ENCODE results near the gene PET100. TPM values are rescaled to one million over a fixed set of nuclear protein-coding genes. Genes with fewer than 3 reads are reported as not detected.

The PET100 gene
- total RNA-seq, 1 experiment from 2014 or later, result 31.8 TPM

DNA sequence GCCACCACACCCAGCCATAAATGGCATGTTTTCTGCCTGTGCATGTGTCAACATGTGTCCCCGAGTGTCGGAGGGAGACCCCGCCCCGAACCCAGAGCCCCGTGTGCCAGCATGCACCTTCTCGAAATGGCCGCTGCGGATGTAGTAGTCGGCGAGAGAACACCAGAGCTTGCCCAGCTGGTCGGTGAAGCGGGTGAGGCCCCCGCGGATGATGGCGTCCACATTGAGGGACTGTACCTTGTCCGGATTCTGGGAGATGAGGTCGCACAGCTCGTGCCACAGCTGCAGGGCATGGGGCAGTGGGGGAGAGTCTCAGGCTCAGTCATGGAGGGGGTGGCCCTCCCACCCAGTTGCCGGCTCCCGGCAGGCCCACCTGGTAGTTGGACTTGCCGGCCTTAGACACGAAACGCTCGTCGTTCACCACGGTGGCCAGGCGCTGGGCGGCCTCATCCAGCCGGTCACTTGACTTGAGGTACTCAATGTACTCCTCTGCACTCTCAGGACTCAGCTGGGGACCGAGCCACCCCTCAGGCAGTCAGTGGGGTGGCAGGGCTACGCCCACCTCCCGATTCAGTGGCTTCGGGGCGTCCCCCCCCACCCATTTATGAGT, 3.7 kb upstream of the PET100 start:
- in situ Hi-C loops (cut with HindIII; ENCODE audit: low pct_unique_long_range_greater_than_20kb, low sequenced_read_pairs), result no loop called here
- DNase-seq (ENCODE audit: low read depth, low spot score), result no peak

DNA sequence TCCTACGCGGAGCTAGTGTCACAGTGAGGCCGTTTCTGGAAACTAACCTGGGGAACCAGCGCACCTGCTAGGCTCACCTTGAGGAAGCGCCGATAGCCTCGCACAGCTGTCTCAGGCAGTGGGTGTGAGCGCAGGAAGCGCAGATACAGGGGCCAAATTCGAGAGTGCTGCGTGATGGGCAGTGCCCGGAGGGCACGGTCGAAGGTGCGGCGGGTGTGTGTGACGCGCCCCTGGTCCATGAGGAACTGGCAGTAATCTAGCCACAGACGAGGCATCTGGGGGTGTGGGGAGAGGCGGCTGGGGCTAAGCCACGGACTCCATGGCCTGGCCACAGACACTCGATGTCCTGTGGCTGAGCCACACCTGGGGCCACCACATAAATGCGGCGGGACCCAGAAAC, 2.4 kb upstream of the PET100 start:
- in situ Hi-C loops (cut with HindIII; ENCODE audit: low pct_unique_long_range_greater_than_20kb, low sequenced_read_pairs), result no loop called here
- DNase-seq (ENCODE audit: low read depth, low spot score), result no peak

DNA sequence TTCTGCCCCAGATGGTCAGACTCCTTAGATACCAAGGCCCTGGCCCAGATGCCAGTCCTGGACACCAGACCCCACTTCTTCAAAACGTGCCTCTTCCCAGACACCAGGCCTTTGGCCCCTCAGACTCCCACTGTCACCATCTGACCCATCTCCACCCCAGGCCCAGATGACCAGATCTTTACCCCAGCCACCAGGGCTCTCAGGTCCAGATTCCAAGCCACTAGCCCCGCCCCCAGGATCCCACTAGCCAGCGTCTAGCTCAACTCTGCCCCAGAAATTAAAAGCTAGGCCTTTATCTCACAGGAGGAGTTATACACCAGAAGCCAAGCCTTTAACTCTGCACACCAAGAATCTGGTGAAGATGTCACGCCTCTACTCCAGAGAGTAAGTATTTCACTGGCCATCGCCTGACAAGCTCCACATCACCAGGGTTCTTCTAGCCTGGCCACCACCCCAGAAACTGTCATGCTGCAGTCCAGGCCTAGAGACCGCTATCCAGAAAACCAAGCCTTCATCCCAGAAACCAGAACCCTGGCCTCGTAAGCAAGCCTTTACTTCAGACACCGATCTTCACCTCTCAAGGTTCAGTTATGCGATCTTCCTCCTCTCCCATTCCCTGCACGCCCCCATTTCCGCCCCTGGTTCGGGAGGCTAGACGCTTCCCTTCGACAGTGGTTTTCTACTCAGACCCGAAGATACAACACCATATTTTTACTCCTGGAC, 843 bp upstream of the PET100 start:
- no peak for DNase-seq (ENCODE audit: low read depth, low spot score)
- in situ Hi-C loops (cut with HindIII; ENCODE audit: low pct_unique_long_range_greater_than_20kb, low sequenced_read_pairs), result no loop called here

DNA sequence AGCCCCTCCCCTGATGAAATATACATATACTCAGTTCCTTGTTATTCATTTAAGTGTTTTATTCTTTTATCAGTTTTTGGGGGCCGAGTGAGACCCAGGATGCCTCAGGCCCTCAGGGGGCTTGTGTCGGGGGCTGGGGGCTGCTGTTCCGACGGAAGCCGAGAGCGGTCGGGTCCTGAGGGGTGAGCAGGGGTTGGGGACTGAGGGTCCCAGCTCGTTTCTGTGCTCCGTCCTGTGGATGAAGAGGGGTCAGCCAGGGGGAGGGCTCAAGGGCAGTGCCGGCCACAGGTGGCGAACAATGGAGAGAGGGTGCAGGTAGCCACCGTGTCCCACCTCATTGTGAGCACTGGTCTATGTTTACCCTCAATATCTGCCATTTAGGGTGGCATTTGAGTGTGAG, 2.0 kb downstream of the PET100 start:
- in situ Hi-C loops (cut with HindIII; ENCODE audit: low pct_unique_long_range_greater_than_20kb, low sequenced_read_pairs), result no loop called here
- no peak for DNase-seq (ENCODE audit: low read depth, low spot score)

DNA sequence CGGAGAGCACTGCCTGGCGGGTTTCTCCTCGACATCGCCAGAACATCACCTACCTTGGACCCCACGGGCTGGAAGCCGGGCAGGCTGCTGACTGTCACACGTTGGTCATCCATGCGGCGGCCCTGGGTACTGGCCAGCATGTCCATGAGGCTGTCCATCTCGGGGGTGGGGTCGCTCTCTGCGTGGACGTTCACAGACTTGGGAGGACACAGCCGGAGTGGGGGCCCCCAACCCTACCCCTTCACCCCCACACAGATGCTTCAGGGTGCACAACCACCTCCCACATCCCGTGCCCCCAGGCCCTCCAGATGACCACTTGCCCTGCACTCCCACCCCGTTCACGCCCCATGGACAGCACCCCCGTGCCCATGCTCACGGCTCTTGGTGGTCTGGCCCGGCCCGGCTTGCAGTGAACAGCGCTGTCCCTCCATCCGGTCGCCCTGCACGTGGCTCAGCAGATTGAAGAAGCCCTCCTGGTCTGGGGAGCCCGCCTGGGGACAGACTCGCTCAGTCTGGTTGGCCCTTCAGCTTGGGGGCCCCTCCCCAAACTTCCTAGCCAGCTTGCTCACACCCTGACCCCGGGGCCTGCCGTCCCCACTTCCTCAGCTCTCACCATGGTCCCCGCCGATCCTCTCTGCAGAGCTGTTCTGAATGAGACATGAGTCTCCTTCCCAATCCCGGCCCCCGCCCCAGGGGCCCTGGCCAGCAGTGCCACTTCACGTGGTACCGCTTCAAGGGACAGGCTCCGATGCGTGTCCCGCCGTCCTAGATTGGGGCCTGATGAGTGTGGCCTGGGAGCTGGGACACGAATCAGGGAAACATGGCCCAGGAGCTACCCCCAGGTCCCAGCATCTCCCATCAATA, 3.0 kb downstream of the PET100 start:
- in situ Hi-C loops (cut with HindIII; ENCODE audit: low pct_unique_long_range_greater_than_20kb, low sequenced_read_pairs), result no loop called here
- no peak for DNase-seq (ENCODE audit: low read depth, low spot score)

DNA sequence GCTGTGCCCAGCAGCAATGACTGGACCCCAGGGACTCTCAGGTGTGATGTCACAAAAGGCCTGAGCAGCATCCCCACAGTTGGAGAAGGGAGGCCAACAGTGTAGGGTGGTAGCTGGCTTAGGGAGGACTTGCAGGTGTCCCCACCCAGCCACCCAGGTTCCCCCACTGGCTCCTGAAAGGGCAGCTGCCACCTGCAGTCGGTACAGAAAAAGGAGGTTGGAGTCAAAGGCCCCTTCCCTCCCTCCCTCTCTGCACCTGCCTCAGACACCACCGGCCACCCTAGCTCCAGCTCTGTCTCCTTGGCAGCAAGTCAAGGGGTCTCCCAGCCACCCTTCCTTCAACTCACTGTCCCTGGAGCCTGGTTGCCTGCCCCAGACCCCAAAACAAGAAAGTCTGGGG, 4.1 kb downstream of the PET100 start, which contains the start of gene PCP2:
PCP2 (minus strand) TSS at position 22 of the 400 bp plus-strand sequence. CDS start 262 bp downstream, outside the sequence.
- in situ Hi-C loops (cut with HindIII; ENCODE audit: low pct_unique_long_range_greater_than_20kb, low sequenced_read_pairs), result no loop called here
- no peak for DNase-seq (ENCODE audit: low read depth, low spot score)

DNA sequence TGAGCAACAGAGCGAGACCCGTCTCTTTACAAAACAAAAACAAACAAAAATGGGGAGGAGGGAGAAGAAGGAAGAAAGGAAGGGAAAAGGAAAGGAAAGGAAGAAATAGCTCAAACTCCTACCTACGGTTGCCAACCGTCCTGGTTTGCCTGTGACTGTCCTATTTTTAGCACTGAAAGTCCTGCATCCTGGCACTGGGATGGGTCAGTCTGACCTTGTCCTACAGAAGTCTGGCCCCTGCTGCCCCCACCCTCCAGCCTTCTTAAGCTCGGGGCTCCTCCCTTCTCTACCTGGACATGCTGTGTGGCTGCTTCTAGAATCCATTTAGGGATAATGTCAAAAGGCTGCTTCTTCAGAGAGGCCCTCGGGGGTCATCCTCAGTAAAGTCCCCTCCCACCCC, 6.1 kb downstream of the PET100 start:
- in situ Hi-C loops (cut with HindIII; ENCODE audit: low pct_unique_long_range_greater_than_20kb, low sequenced_read_pairs), result no loop called here
- no peak for DNase-seq (ENCODE audit: low read depth, low spot score)

DNA sequence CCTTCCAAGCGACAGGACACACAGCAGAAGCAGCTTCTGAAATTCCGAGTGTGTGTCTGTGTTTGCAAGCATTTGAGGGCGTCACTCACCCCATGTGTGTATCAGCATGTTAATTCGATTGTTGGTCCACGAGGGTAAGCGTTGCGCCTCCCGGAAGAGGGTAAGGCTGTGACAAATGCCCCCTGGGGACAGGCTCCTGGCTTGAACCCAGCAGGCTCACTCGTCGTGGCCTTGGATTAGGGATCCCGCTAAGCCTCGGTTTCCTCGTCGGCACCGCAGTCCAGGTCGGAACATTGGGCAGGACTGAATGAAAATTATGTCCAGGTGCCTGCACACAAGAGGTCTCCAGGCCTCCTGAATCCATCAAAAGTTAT, 6.7 kb downstream of the PET100 start:
- in situ Hi-C loops (cut with HindIII; ENCODE audit: low pct_unique_long_range_greater_than_20kb, low sequenced_read_pairs), result no loop called here
- no peak for DNase-seq (ENCODE audit: low read depth, low spot score)

DNA sequence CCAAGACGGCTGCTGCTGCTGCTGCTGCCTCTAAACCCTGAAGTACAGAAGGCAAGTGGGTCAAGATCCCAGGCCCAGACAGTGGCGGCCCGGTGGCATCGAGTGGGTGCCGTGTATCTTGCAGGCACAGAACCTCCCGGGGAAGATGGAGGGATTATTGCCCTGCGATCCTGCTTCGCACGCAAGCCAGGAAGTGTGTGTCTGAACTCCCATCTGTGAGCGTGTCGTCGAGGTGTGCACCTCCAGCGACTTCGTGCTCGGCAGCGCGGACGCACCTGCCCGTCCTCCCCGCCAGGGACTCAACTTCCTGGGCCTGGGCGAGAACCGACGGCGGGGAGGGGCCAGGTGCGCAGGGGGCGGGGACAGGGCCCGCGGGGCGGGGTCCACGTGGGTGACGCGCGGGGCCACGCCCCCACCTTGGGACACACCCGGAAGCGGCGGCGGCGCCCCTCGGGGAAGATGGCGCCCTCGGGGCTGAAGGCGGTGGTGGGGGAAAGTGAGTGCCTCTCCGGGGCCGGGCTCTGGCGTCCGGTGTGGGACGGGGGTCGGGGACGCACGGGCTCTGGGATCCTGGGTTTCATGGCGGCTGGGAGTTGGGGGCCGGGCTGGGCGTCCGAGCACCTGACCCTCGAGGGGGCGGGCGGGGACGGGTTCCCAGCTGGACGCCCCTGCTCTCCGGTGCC, 7.2 kb downstream of the PET100 start, which contains the start of gene STXBP2:
STXBP2 (plus strand) TSS at position 420 of the 683 bp plus-strand sequence; CDS start at position 460, 40 bp downstream.
- no peak for DNase-seq (ENCODE audit: low read depth, low spot score)
- in situ Hi-C loops (cut with HindIII; ENCODE audit: low pct_unique_long_range_greater_than_20kb, low sequenced_read_pairs), result no loop called here

DNA sequence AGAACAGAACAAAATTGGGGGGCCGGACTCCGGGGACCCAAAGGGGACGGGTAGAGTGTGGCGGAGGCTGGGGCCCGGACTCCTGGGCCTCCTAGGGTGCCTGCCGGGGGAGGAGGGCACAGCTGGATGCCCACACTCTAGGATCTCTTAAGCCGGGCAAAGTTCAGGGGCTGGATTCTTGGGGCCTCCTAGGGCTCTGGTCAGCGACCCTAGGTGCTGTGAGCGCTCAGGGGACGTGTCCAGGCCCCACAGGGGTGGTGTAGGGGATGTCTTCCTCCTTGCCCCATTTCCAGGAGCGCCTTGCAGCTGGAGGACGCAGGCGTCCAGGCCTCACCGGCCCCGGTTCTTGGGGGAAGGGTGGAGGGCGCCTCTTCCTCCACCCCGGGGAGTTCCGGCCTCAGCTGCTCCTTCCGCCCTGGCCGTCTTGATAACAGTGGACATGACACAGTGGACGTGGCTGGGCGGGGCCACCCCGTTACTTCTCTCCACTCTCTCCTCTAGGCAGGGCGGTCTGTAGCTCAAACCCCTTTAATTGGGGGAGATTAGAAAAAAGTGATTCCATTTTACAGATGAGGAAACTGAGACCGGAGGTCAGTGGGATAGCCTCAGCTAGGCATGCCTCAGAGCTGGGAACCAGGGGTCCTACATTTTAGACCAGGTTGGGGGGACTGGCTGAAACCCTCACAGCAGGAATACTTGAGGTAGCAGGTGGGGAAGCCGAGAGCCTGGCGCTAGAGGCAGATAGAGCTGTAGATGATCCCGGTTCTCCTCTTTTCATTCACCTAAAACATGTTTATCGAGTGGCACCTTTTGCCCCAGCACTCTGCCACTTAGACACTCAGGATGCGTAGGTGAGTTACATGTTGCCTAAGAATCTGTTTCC, 8.0 kb downstream of the PET100 start:
- no peak for DNase-seq (ENCODE audit: low read depth, low spot score)
- in situ Hi-C loops (cut with HindIII; ENCODE audit: low pct_unique_long_range_greater_than_20kb, low sequenced_read_pairs), result no loop called here

DNA sequence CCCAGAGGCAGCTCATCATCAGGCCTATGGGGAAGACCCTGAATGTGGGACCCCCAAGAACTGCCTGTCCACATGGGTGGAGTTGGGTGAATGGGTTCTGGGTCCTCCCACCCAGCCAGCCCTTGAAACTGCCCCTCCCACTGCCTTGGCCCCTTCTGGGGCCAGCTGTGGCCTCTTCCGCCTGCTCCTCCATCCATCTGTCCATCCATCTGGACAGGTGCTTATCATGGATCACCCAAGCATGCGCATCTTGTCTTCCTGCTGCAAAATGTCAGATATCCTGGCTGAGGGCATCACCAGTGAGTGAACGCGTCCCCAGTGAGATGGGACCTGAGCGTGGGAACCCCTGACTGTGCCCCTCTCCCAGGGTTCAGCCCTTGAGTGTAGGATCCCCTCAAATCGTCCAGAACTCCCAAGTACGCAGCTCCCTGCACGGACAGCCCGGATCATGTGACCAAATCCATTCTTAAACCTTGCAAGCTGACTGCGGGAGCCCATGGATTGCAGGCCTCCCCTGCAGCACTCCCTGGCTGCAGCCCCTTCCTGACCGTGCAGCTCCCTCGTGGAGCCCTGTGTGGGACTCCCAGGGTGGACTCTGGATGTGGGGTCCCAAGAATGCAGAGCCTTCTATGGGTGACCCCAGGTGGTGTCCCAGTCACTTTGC, 9.3 kb downstream of the PET100 start:
- no peak for DNase-seq (ENCODE audit: low read depth, low spot score)
- in situ Hi-C loops (cut with HindIII; ENCODE audit: low pct_unique_long_range_greater_than_20kb, low sequenced_read_pairs), result no loop called here

DNA sequence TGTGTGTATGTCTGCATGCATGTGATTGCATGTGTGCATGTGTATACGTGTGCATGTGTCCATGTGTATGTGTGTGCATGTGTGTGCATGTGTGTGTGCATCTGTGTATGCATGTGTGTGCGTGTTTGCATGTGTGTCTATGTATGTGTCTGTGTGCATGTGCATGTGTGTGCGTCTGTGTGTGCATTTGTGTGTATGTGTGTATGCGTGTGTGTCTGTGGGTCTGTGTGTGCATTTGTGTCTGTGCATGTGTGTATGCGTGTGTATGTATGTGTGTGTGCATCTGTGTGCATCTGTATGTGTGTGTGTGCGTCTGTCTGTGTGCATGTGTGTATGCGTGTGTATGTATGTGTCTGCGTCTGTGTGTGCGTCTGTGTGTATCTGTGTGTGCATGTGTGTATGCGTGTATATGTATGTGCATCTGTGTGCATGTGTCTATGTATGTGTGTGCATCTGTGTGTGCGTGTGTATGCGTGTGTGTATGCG, 10.3 kb downstream of the PET100 start:
- DNase-seq (ENCODE audit: low read depth, low spot score), result no peak
- in situ Hi-C loops (cut with HindIII; ENCODE audit: low pct_unique_long_range_greater_than_20kb, low sequenced_read_pairs), result no loop called here

DNA sequence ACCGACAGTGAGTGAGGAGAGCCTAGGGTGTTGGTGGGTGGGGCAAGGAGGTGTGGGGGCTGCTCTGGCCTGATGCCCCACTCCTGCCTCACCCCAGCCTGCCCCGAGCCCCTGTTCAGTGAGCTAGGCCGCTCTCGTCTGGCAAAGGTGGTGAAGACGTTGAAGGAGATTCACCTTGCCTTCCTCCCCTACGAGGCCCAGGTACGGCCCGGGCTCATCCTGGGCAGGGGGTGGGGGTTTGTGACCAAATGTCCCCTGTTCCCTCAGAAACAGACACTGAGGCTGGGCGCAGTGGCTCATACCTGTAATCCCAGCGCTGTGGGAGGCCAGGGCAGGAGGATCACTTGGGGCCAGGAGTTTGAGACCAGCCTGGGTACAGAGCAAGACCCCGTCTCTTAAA, 11.2 kb downstream of the PET100 start:
- in situ Hi-C loops (cut with HindIII; ENCODE audit: low pct_unique_long_range_greater_than_20kb, low sequenced_read_pairs), result no loop called here
- DNase-seq (ENCODE audit: low read depth, low spot score), result no peak

DNA sequence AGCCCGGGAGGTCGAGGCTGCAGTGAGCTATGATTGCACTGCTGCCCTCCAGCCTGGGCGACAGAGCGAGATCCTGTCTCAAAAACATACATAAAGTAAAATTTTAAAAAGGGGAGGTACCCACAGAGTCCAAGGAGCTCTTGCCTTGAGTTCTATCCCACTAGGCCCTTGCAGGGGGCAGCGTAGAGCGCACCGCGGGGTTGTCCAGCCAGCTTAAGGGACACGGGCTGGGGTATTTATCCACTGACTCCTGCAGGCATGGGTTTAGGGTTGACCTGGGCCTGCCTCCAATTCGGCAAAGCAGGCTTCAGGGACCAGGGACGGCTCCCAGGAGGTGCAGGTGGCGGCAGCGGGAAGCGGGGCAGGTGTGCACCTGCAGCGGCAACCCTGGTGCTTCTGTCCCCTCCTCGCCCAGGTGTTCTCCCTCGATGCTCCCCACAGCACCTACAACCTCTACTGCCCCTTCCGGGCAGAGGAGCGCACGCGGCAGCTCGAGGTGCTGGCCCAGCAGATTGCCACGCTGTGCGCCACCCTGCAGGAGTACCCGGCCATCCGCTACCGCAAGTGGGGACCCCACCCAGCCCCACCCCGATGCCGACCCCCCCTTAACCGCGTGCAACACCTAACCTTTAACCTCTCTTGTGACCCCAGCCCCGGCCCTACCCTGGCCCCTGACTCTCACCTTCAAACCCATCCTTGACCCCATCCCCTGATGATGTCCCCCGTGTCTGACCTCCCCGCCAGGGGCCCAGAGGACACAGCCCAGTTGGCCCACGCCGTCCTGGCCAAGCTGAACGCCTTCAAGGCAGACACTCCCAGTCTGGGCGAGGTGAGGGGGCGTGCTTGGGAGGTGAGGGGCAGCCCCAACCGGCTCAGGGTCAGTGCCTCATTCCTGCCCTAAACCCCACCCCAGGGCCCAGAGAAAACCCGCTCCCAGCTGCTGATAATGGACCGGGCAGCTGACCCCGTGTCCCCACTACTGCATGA, 12.0 kb downstream of the PET100 start:
- in situ Hi-C loops (cut with HindIII; ENCODE audit: low pct_unique_long_range_greater_than_20kb, low sequenced_read_pairs), result no loop called here
- no peak for DNase-seq (ENCODE audit: low read depth, low spot score)

DNA sequence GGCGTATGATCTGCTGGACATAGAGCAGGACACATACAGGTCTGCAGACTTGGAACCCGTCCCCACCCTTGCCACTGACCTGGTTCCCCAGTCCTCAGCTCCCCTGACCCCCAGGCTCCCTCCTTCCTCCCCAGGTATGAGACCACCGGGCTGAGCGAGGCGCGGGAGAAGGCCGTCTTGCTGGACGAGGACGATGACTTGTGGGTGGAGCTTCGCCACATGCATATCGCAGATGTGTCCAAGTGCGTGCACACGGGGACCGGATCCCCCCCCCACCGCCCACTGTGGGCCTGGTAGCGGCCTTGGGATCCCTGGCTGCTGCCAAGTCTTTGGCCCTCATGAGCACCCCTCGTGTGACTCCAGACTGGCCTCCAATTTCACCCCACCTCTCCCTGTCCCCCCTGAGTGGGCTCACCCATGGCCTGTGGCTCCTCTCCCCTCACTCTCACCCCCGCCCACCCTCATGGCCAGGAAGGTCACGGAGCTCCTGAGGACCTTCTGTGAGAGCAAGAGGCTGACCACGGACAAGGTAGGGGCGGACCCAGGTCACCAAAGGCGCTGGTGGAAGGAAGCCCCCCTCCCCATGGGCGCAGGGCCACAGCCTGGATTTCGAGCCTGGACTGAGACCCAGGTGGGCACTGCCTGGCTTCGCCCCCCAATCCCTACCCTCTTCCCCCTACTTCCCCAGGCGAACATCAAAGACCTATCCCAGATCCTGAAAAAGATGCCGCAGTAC, 12.9 kb downstream of the PET100 start:
- no peak for DNase-seq (ENCODE audit: low read depth, low spot score)
- in situ Hi-C loops (cut with HindIII; ENCODE audit: low pct_unique_long_range_greater_than_20kb, low sequenced_read_pairs), result no loop called here
